GM12878 (cell line): Measurements from ENCODE around the gene TRAPPC2. TPM values are rescaled to one million over a fixed set of nuclear protein-coding genes. Genes with fewer than 3 reads are reported as not detected.

Experiments
- BCL11A ChIP-seq: IDR thresholded peaks from 2 replicates; pipeline ENCODE4 v1.6.1; 2011; ENCODE audit warnings: low read depth, low read length
- DPF2 ChIP-seq: fragments of 450-650 bp; IDR thresholded peaks from 2 replicates; pipeline ENCODE4 v1.6.1; 2017; ENCODE audit warnings: mild to moderate bottlenecking
- EED ChIP-seq: sonication (generic); IDR thresholded peaks from 2 replicates; pipeline ENCODE4 v1.6.1; 2016; ENCODE audit warnings: antibody characterized with exemption, low read depth
- ESRRA ChIP-seq: IDR thresholded peaks from 2 replicates; pipeline ENCODE4 v1.6.1; 2012; ENCODE audit warnings: mild to moderate bottlenecking, low read length, improper control_type of control experiment
- GATAD2B ChIP-seq: fragments of 450-650 bp; conservative IDR thresholded peaks from 2 replicates; pipeline ENCODE4 v1.6.1; 2017; ENCODE audit warnings: low read depth, mild to moderate bottlenecking, moderate library complexity
- HDAC2 ChIP-seq: fragments of 200-600 bp; sonication (generic); IDR thresholded peaks from 2 replicates; pipeline ENCODE4 v1.6.1; 2017
- IKZF1 ChIP-seq: fragments of 450-650 bp; conservative IDR thresholded peaks from 2 replicates; pipeline ENCODE4 v1.6.1; 2017; ENCODE audit warnings: antibody characterized with exemption, mild to moderate bottlenecking
- MTA2 ChIP-seq: fragments of 450-650 bp; IDR thresholded peaks from 2 replicates; pipeline ENCODE4 v1.6.1; 2016; ENCODE audit warnings: low read depth, mild to moderate bottlenecking, moderate library complexity
- POLR2A ChIP-seq: IDR thresholded peaks from 2 replicates; pipeline ENCODE4 v1.6.1; 2011; ENCODE audit warnings: low read depth, mild to moderate bottlenecking, low read length
- POLR2AphosphoS2 ChIP-seq: IDR thresholded peaks from 2 replicates; pipeline ENCODE4 v1.6.1; 2011; ENCODE audit warnings: low read depth, mild to moderate bottlenecking, low read length, improper control_type of control experiment, moderate library complexity
- POU2F2 ChIP-seq: IDR thresholded peaks from 3 replicates; pipeline ENCODE4 v1.6.1; 2011; ENCODE audit warnings: low read depth, mild to moderate bottlenecking, low read length, borderline replicate concordance
- SPI1 ChIP-seq: IDR thresholded peaks from 2 replicates; pipeline ENCODE4 v1.6.1; 2011; ENCODE audit warnings: low read depth, mild to moderate bottlenecking, low read length, moderate library complexity, borderline replicate concordance; ENCODE audit not compliant: insufficient read depth
- TCF12 ChIP-seq: IDR thresholded peaks from 2 replicates; pipeline ENCODE4 v1.6.1; 2011; ENCODE audit warnings: low read depth, mild to moderate bottlenecking, low read length
- ZNF217 ChIP-seq: fragments of 450-650 bp; IDR thresholded peaks from 2 replicates; pipeline ENCODE4 v1.6.1; 2017; ENCODE audit warnings: antibody characterized with exemption, mild to moderate bottlenecking
- ZNF24 ChIP-seq: fragments of 450-650 bp; IDR thresholded peaks from 2 replicates; pipeline ENCODE4 v1.6.1; 2017; ENCODE audit warnings: antibody characterized with exemption, mild to moderate bottlenecking
- ZNF384 ChIP-seq: IDR thresholded peaks from 2 replicates; pipeline ENCODE4 v1.6.1; 2012; ENCODE audit warnings: low read depth, mild to moderate bottlenecking, low read length, improper control_type of control experiment, borderline replicate concordance
- polyA plus RNA-seq, 11 experiments: library from polyadenylated mRNA; depleted of rRNA in 4 of 11; unstranded in 6 of 11; stranded (reverse) in 5 of 11; fragments of >200 nt; fragmentation: Nextera tagmentation in 4 of 11; fragmentation: Illumina TruSeq in 1 of 11; extraction: Ambion mirVana in 4 of 11; extraction: Trizol in 1 of 11; gene quantifications; 1 replicate in 1 of 11; 2 replicates in 10 of 11; pipeline versions ENCODE4 v1.2.1 to v1.2.3, GENCODE V29; 2011 to 2016; ENCODE audit warnings: inconsistent platforms in 2 of 11, missing spikeins in 2 of 11, low read depth in 1 of 11
- total RNA-seq, 4 experiments: library from RNA; depleted of rRNA in 3 of 4; stranded (reverse); fragments of >200 nt in 3 of 4; fragmentation: Illumina TruSeq in 1 of 4; extraction: Trizol in 1 of 4; gene quantifications; 2 replicates each; pipeline versions ENCODE4 v1.2.1 to v1.2.3, GENCODE V29; 2013 to 2021
- TF ChIP-seq, protein P1 (sequence below): IDR thresholded peaks from 2 replicates; pipeline ENCODE4 v1.6.1; 2011; ENCODE audit warnings: borderline replicate concordance, low read depth, mild to moderate bottlenecking, moderate library complexity, mixed read lengths, low read length; ENCODE audit not compliant: insufficient read depth; ENCODE audit errors: extremely low read length
- TF ChIP-seq, protein P2 (sequence below): IDR thresholded peaks from 2 replicates; pipeline ENCODE4 v1.6.1; 2012; ENCODE audit warnings: low read depth, low read length, improper control_type of control experiment
- TF ChIP-seq, protein P3 (sequence below): IDR thresholded peaks from 2 replicates; pipeline ENCODE4 v1.6.1; 2011; ENCODE audit warnings: borderline replicate concordance, low read depth, mild to moderate bottlenecking, moderate library complexity, low read length; ENCODE audit not compliant: insufficient read depth, poor library complexity, severe bottlenecking
- TF ChIP-seq, protein P4 (sequence below): fragments of 450-650 bp; IDR thresholded peaks from 2 replicates; pipeline ENCODE4 v1.6.1; 2017; ENCODE audit warnings: mild to moderate bottlenecking, low read depth, inconsistent platforms; ENCODE audit not compliant: poor library complexity, severe bottlenecking

TRAPPC2 gene
- total and polyA plus RNA-seq, 10 of the 15 experiments (the other 5 are each of a cell fraction or from before 2014, with no cell fraction given): 12.4 to 28.4 (median 21.3) TPM

DNA sequence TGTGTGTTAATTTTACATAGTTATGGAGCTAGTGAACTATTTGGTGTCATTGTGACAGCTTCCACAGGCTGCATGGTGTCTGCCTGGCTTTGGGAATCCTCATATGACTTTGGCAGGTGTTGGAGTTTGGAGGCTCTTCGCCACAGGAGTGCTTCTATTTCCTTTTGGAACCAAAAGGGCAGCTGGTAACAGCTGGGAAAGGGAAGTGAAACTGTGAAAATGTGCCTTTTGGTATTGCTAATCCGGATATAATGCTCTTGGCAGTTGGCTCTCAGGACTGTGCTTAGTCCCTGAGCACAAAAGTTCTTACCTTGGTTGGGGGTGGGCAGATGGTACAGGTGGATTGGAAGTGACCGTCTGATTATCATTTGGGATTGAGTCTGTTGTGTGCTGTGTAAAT, 18.2 kb upstream of the TRAPPC2 start (continued):
- TF ChIP-seq, protein P1, sequence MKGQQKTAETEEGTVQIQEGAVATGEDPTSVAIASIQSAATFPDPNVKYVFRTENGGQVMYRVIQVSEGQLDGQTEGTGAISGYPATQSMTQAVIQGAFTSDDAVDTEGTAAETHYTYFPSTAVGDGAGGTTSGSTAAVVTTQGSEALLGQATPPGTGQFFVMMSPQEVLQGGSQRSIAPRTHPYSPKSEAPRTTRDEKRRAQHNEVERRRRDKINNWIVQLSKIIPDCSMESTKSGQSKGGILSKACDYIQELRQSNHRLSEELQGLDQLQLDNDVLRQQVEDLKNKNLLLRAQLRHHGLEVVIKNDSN: no peak
- TF ChIP-seq, protein P2, sequence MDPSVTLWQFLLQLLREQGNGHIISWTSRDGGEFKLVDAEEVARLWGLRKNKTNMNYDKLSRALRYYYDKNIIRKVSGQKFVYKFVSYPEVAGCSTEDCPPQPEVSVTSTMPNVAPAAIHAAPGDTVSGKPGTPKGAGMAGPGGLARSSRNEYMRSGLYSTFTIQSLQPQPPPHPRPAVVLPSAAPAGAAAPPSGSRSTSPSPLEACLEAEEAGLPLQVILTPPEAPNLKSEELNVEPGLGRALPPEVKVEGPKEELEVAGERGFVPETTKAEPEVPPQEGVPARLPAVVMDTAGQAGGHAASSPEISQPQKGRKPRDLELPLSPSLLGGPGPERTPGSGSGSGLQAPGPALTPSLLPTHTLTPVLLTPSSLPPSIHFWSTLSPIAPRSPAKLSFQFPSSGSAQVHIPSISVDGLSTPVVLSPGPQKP: no peak
- TF ChIP-seq ESRRA: no peak
- TF ChIP-seq DPF2: peak; percentile 95
- peak; percentile 51; the same call in 1 of the 3 replicates for TF ChIP-seq POU2F2
- TF ChIP-seq MTA2: peak; percentile 80
- TF ChIP-seq POLR2AphosphoS2: no peak
- peak; percentile 40; the same call in 1 of the 2 replicates for TF ChIP-seq ZNF24
- TF ChIP-seq IKZF1: peak; percentile 98
- TF ChIP-seq SPI1: peak; percentile 95
- no peak for TF ChIP-seq ZNF384
- TF ChIP-seq, protein P3, sequence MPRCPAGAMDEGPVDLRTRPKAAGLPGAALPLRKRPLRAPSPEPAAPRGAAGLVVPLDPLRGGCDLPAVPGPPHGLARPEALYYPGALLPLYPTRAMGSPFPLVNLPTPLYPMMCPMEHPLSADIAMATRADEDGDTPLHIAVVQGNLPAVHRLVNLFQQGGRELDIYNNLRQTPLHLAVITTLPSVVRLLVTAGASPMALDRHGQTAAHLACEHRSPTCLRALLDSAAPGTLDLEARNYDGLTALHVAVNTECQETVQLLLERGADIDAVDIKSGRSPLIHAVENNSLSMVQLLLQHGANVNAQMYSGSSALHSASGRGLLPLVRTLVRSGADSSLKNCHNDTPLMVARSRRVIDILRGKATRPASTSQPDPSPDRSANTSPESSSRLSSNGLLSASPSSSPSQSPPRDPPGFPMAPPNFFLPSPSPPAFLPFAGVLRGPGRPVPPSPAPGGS: no peak
- peak; percentile 97 for TF ChIP-seq TCF12
- TF ChIP-seq ZNF217: no peak
- TF ChIP-seq HDAC2: no peak
- TF ChIP-seq EED: peak; percentile 99
- peak; percentile 75 for TF ChIP-seq GATAD2B
- TF ChIP-seq, protein P4, sequence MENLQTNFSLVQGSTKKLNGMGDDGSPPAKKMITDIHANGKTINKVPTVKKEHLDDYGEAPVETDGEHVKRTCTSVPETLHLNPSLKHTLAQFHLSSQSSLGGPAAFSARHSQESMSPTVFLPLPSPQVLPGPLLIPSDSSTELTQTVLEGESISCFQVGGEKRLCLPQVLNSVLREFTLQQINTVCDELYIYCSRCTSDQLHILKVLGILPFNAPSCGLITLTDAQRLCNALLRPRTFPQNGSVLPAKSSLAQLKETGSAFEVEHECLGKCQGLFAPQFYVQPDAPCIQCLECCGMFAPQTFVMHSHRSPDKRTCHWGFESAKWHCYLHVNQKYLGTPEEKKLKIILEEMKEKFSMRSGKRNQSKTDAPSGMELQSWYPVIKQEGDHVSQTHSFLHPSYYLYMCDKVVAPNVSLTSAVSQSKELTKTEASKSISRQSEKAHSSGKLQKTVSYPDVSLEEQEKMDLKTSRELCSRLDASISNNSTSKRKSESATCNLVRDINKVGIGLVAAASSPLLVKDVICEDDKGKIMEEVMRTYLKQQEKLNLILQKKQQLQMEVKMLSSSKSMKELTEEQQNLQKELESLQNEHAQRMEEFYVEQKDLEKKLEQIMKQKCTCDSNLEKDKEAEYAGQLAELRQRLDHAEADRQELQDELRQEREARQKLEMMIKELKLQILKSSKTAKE: peak; percentile 50
- peak; percentile 91 for TF ChIP-seq BCL11A
- no peak for TF ChIP-seq POLR2A
